Activated CD4-positive, alpha-beta memory T cell treated with anti-CD3 and anti-CD28 coated beads for 36 hours (primary cell): ENCODE measurements around the gene CCDC7. TPM values are rescaled to one million over a fixed set of nuclear protein-coding genes. Genes with fewer than 3 reads are reported as not detected.

Source experiments
- CTCF ChIA-PET: fragments of 350-600 bp; sonication (Branson Sonifier 250); formaldehyde crosslinking; loops from one replicate; lab custom pipeline; 2021; ENCODE audit warnings: antibody characterized with exemption, inconsistent platforms; lab: Charles Lee
- POLR2A ChIA-PET: fragments of 350-600 bp; sonication (Branson Sonifier 250); formaldehyde crosslinking; loops from one replicate; lab custom pipeline; 2021; ENCODE audit warnings: antibody characterized with exemption; lab: Charles Lee
- DNase-seq: peaks from one replicate; pipeline ENCODE4 v3.0.0-alpha.2; 2020
- H3K27ac Mint-ChIP-seq: one replicate; pipeline ENCODE4 v1.8.0; 2021; ENCODE audit warnings: mixed read lengths
- H3K27me3 Mint-ChIP-seq: one replicate; pipeline ENCODE4 v1.8.0; 2021; ENCODE audit warnings: mixed read lengths
- H3K36me3 Mint-ChIP-seq: one replicate; pipeline ENCODE4 v1.8.0; 2021; ENCODE audit warnings: mixed read lengths
- H3K4me1 Mint-ChIP-seq: one replicate; pipeline ENCODE4 v1.8.0; 2021; ENCODE audit warnings: low read depth, mixed read lengths
- H3K4me3 Mint-ChIP-seq: one replicate; pipeline ENCODE4 v1.8.0; 2021; ENCODE audit warnings: mild to moderate bottlenecking, mixed read lengths
- H3K9me3 Mint-ChIP-seq: one replicate; pipeline ENCODE4 v1.8.0; 2021; ENCODE audit warnings: mixed read lengths
- intact Hi-C: fragments of 100-400 bp; cut with micrococcal nuclease; formaldehyde crosslinking; loops from one replicate; pipeline ENCODE4 v1.15.1; 2023
- total RNA-seq, 2 experiments: library from RNA; stranded (reverse); gene quantifications; one replicate each; pipeline ENCODE4 v1.2.3, GENCODE V29; 2021

CCDC7 gene
- total RNA-seq, 2 experiments from 2014 or later = 8.6 to 11.6 TPM

- H3K4me3 Mint-ChIP-seq = no peak overlapping the region
- DNase-seq = no peak
- no peaks in the 10 kb centered on the region for H3K36me3 Mint-ChIP-seq
- H3K27me3 Mint-ChIP-seq = no peaks in the 10 kb centered on the region
- no peaks in the 10 kb centered on the region for H3K9me3 Mint-ChIP-seq
- ChIA-PET CTCF (no interaction called here), POLR2A (no interaction called here)
- H3K4me1 Mint-ChIP-seq = peaks cover 5% of the 10 kb centered on the region
- intact Hi-C loops = no loop called here
- no peak overlapping the region for H3K27ac Mint-ChIP-seq
These were observed 405.4 kb downstream of the CCDC7 start for GRCh38 chr10:32851301-32851700.

- Mint-ChIP-seq H3K4me3 (no peak overlapping the region), H3K36me3 (peaks cover 2% of the 10 kb centered on the region), H3K27ac (no peak overlapping the region), H3K27me3 (no peaks in the 10 kb centered on the region), H3K4me1 (peaks cover 5% of the 10 kb centered on the region), H3K9me3 (no peaks in the 10 kb centered on the region)
- POLR2A ChIA-PET = no interaction called here
- intact Hi-C loops = no loop called here
- no peak for DNase-seq
- CTCF ChIA-PET = no interaction called here
These were observed 408.5 kb downstream of the CCDC7 start for GRCh38 chr10:32854435-32854834.

- Mint-ChIP-seq H3K27ac (no peak overlapping the region), H3K27me3 (no peaks in the 10 kb centered on the region), H3K4me1 (no peaks in the 10 kb centered on the region), H3K36me3 (no peaks in the 10 kb centered on the region), H3K4me3 (no peak overlapping the region), H3K9me3 (peaks cover 18% of the 10 kb centered on the region)
- ChIA-PET POLR2A (no interaction called here), CTCF (interaction anchor here (0.6 to 1.5 kb wide), 2 partner anchors 15 to 144 kb away, joined by 3 to 4 read pairs; no protein-coding TSS in a partner anchor)
- DNase-seq = no peak
- intact Hi-C loops = no loop called here
These were observed 419.2 kb downstream of the CCDC7 start for GRCh38 chr10:32865170-32865569.

- no peak overlapping the region for H3K27ac Mint-ChIP-seq
- no peak for DNase-seq
- CTCF ChIA-PET = no interaction called here
- H3K27me3 Mint-ChIP-seq = no peaks in the 10 kb centered on the region
- intact Hi-C loops = no loop called here
- peaks cover 5% of the 10 kb centered on the region for H3K9me3 Mint-ChIP-seq
- H3K36me3 Mint-ChIP-seq = peaks cover 5% of the 10 kb centered on the region
- peaks cover 8% of the 10 kb centered on the region for H3K4me1 Mint-ChIP-seq
- no peak overlapping the region for H3K4me3 Mint-ChIP-seq
- POLR2A ChIA-PET = no interaction called here
These were observed 432.0 kb downstream of the CCDC7 start for GRCh38 chr10:32877915-32878314.

- Mint-ChIP-seq H3K4me1 (peaks cover 8% of the 10 kb centered on the region), H3K36me3 (no peaks in the 10 kb centered on the region), H3K27ac (no peak overlapping the region), H3K27me3 (no peaks in the 10 kb centered on the region), H3K9me3 (no peaks in the 10 kb centered on the region), H3K4me3 (no peak overlapping the region)
- intact Hi-C loops = no loop called here
- no peak for DNase-seq
- ChIA-PET POLR2A (no interaction called here), CTCF (no interaction called here)
These were observed 432.7 kb downstream of the CCDC7 start for GRCh38 chr10:32878646-32879045.

GRCh38 chr10:32882076-32882475 lies 436.1 kb downstream of the CCDC7 start:
- CTCF ChIA-PET = no interaction called here
- no peak overlapping the region for H3K27ac Mint-ChIP-seq
- no peak for DNase-seq
- no peak overlapping the region for H3K4me3 Mint-ChIP-seq
- POLR2A ChIA-PET = no interaction called here
- no peaks in the 10 kb centered on the region for H3K27me3 Mint-ChIP-seq
- H3K9me3 Mint-ChIP-seq = no peaks in the 10 kb centered on the region
- H3K4me1 Mint-ChIP-seq = peaks cover 8% of the 10 kb centered on the region
- intact Hi-C loops = no loop called here
- H3K36me3 Mint-ChIP-seq = no peaks in the 10 kb centered on the region

GRCh38 chr10:32887481-32887880 lies 441.5 kb downstream of the CCDC7 start:
- no peak for DNase-seq
- intact Hi-C loops = no loop called here
- ChIA-PET CTCF (no interaction called here), POLR2A (no interaction called here)
- H3K27me3 Mint-ChIP-seq = no peaks in the 10 kb centered on the region
- no peak overlapping the region for H3K4me3 Mint-ChIP-seq
- H3K4me1 Mint-ChIP-seq = peaks cover 15% of the 10 kb centered on the region
- no peaks in the 10 kb centered on the region for H3K9me3 Mint-ChIP-seq
- no peaks in the 10 kb centered on the region for H3K36me3 Mint-ChIP-seq
- H3K27ac Mint-ChIP-seq = no peak overlapping the region

GRCh38 chr10:32888161-32888927 lies 442.4 kb downstream of the CCDC7 start:
- no peak for DNase-seq
- no peaks in the 10 kb centered on the region for H3K27me3 Mint-ChIP-seq
- H3K4me3 Mint-ChIP-seq = no peak overlapping the region
- ChIA-PET CTCF (no interaction called here), POLR2A (no interaction called here)
- no peak overlapping the region for H3K27ac Mint-ChIP-seq
- H3K9me3 Mint-ChIP-seq = no peaks in the 10 kb centered on the region
- H3K4me1 Mint-ChIP-seq = peaks cover 15% of the 10 kb centered on the region
- intact Hi-C loops = no loop called here
- no peaks in the 10 kb centered on the region for H3K36me3 Mint-ChIP-seq

GRCh38 chr10:32889631-32890212 lies 443.8 kb downstream of the CCDC7 start:
- Mint-ChIP-seq H3K36me3 (no peaks in the 10 kb centered on the region), H3K27ac (no peak overlapping the region), H3K9me3 (no peaks in the 10 kb centered on the region), H3K27me3 (no peaks in the 10 kb centered on the region), H3K4me1 (peaks cover 15% of the 10 kb centered on the region), H3K4me3 (no peak overlapping the region)
- ChIA-PET CTCF (no interaction called here), POLR2A (no interaction called here)
- intact Hi-C loops = no loop called here
- DNase-seq = no peak

GRCh38 chr10:32890444-32890843 lies 444.5 kb downstream of the CCDC7 start:
- ChIA-PET CTCF (no interaction called here), POLR2A (interaction anchor here (0.6 kb wide), 1 partner anchor 78 kb away, joined by 6 read pairs; no protein-coding TSS in a partner anchor)
- intact Hi-C loops = no loop called here
- Mint-ChIP-seq H3K36me3 (peaks cover 4% of the 10 kb centered on the region), H3K27me3 (no peaks in the 10 kb centered on the region), H3K4me1 (peaks cover 15% of the 10 kb centered on the region), H3K27ac (no peak overlapping the region), H3K4me3 (no peak overlapping the region), H3K9me3 (no peaks in the 10 kb centered on the region)
- DNase-seq = no peak

- Mint-ChIP-seq H3K9me3 (no peaks in the 10 kb centered on the region), H3K27ac (no peak overlapping the region), H3K36me3 (peaks cover 8% of the 10 kb centered on the region), H3K27me3 (no peaks in the 10 kb centered on the region), H3K4me1 (peaks cover 15% of the 10 kb centered on the region), H3K4me3 (no peak overlapping the region)
- DNase-seq = no peak
- POLR2A ChIA-PET = no interaction called here
- intact Hi-C loops = no loop called here
- CTCF ChIA-PET = no interaction called here
These were observed 445.3 kb downstream of the CCDC7 start for GRCh38 chr10:32891261-32891660.

- H3K4me3 Mint-ChIP-seq = no peak overlapping the region
These were observed 447.5 kb downstream of the CCDC7 start for GRCh38 chr10:32893434-32893833.

More at GRCh38 chr10:32893434-32893833, 447.5 kb downstream of the CCDC7 start:
- peaks cover 15% of the 10 kb centered on the region for H3K4me1 Mint-ChIP-seq
- no peaks in the 10 kb centered on the region for H3K9me3 Mint-ChIP-seq
- H3K36me3 Mint-ChIP-seq = peaks cover 27% of the 10 kb centered on the region
- H3K27me3 Mint-ChIP-seq = no peaks in the 10 kb centered on the region
- POLR2A ChIA-PET = no interaction called here
- CTCF ChIA-PET = no interaction called here
- no peak for DNase-seq
- intact Hi-C loops = no loop called here
- H3K27ac Mint-ChIP-seq = no peak overlapping the region
